Embryonic facial prominence (tissue), 1 donor: ENCODE results near the gene OLIG2.

ENCODE experiments used
- DNase-seq: peaks from one replicate; pipeline ENCODE4 v3.0.0-alpha.2; 2016; ENCODE audit errors: extremely low spot score

OLIG2 gene

DNA sequence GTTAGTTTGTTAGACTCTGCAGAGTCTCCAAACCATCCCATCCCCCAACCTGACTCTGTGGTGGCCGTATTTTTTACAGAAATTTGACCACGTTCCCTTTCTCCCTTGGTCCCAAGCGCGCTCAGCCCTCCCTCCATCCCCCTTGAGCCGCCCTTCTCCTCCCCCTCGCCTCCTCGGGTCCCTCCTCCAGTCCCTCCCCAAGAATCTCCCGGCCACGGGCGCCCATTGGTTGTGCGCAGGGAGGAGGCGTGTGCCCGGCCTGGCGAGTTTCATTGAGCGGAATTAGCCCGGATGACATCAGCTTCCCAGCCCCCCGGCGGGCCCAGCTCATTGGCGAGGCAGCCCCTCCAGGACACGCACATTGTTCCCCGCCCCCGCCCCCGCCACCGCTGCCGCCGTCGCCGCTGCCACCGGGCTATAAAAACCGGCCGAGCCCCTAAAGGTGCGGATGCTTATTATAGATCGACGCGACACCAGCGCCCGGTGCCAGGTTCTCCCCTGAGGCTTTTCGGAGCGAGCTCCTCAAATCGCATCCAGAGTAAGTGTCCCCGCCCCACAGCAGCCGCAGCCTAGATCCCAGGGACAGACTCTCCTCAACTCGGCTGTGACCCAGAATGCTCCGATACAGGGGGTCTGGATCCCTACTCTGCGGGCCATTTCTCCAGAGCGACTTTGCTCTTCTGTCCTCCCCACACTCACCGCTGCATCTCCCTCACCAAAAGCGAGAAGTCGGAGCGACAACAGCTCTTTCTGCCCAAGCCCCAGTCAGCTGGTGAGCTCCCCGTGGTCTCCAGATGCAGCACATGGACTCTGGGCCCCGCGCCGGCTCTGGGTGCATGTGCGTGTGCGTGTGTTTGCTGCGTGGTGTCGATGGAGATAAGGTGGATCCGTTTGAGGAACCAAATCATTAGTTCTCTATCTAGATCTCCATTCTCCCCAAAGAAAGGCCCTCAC lies at the start of gene OLIG2:
OLIG2 (plus strand) TSS at position 447 of the 954 bp plus-strand sequence. CDS start 928 bp downstream, outside the sequence.
- DNase-seq = no peak

DNA sequence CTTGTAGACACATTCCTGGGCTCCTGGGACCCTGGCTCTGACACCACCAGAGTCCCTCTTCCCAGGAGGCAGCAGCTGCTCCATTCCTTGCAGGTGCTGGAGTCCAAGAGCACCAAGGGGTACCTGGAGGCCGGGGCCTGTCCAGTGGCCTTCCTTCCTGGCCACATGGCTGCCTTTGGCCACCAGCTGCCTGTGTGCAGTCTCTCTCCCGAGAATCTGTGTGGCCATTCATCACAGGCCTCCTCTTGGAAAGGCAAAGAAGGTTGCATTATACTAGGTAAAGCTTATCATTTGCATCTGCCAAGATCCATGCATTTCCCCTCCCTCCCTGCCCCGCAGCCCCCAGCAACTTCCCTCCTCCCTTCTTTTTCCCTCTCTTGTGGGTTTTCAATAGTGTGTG lies 48.9 kb upstream of the OLIG2 start:
- no peak for DNase-seq

- no peak for DNase-seq
Observed at GRCh38 chr21:32977216-32977615, 48.5 kb upstream of the OLIG2 start.

DNA sequence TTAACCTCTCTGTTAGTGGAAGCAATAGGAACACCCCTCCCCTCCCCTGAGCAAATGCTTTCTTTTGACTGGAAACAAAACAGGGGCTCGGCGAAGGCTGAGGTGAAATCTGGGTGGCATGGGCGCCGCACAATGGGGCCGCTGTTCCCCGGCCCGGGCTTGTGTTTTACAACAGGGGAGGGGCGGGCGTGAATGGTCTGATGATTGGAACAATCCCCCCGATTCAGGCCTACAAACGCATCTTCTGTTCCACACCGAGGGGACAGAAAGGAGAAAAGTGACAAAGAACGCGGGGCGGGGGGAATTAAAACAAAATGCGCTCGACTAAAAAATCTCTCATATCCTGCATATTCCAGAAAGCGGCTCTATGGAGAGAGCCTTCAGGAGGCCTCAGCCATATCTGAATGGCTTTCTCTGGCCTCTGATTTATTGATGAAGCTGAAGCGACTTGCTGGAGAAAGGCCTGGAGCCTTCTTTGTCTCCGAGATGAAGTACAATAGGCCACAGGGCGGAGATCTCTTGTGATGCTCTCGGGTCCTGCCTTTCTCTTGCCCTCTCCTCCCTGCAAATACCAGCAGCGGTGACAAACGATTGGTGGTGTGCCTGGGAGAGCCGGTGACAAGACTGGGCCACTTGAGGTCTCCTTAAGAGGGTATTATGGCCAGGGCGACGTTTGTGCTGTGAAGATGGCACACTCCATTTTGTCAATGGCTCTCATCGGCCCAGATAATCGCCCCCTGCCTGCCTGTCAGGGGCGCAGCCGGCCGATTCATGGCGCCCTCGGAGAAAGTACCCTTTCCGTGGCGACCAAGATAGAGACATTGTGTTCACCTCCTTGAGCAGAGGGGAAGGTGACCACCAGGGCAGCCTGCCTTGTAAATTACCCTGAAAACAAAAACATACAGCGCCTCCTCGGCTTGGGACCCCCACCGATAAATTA lies 47.1 kb upstream of the OLIG2 start:
- DNase-seq = no peak

DNA sequence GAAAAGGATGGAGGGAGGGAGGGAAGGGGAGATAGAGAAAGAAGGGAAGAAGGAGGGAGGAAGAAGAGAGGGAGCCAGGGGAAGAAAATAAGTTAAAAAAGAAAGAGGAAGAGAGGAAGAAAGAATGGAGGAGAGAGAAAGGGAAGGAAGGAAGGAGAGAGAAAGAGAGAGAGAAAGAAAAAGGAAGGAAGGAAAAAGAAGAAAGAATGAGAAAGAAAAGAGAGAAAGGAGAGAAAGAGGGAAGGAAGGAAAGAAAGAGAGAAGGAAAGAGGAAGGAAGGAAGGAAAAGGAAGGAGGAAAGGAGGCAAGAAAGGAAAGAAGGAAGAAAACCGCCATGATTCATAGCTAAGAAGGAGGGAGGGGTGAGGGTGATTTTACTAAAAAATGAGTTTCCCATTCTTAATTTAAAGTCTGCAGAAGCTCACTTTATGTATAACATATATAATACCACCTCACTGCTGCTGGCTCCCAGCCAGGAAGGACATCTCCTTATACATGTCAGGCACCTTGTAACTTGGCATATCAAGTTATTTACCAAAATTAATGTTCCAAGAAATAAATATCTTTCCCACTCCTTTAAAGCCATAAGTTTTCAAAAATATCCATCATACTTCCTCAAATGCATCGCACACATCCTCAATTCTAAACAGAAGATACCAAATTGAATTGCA lies 46.0 kb upstream of the OLIG2 start:
- DNase-seq = no peak

- DNase-seq = no peak
Observed at GRCh38 chr21:32981096-32981495, 44.6 kb upstream of the OLIG2 start.

DNA sequence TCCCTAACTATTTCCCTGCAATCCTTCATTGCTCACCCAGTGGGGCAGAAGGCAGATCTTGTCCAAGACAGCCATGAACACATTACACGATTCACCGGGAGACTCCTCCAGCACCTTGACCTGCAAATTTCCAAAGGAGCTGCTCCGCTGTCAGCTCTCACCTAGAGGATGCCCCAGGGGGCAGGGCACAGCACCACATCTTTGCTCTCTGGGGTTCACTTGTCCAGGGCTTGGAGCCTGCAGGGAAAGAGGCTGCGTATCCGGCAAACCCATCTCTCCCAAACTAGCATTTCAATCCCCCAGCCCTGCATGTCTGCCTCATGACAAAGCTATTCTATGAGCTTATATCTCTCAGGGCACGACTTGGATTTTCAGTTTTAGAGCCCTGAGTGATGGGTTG lies 35.1 kb upstream of the OLIG2 start:
- no peak for DNase-seq

DNA sequence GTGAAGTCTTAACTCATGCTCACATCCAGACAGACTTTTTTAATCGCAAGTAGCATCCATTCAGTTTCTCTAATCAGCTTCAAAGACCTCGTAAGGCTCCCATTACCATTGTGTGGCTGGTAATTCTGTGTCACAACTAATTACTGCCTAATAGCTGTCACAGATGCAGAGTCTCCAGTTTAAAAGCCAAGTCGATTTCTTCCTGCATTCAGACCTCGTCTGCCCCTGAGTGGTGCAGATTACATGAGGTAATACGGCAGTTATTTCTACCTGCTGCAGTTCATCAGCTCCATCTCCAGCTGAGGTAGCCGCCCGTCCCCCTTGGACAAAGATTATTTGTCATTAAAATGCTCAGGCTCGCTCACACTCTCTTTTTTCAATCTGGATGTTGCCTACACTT lies 34.4 kb upstream of the OLIG2 start:
- no peak for DNase-seq

- no peak for DNase-seq
Observed at GRCh38 chr21:32993894-32994293, 31.8 kb upstream of the OLIG2 start.

DNA sequence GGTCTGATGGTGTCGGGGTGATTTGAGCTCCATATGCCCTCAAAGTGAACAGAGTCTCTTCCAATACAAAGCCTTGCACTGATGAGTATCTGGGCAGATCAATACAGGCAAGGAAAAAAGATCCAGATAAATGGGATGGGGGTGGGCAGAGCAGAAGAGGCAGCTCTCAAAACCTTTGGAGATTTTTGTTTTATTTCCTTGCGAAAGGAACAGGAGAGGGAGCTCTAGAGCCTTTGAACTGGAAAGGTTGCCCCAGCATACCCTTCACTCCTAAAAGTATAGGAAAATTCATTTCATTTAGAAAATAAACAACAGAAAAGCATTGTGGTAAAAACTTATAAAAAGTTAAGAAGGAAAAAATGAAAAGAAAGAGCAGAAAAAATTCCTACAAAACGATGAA lies 31.4 kb upstream of the OLIG2 start:
- DNase-seq = no peak

- no peak for DNase-seq
Observed at GRCh38 chr21:33007747-33008146, 18.0 kb upstream of the OLIG2 start.

DNA sequence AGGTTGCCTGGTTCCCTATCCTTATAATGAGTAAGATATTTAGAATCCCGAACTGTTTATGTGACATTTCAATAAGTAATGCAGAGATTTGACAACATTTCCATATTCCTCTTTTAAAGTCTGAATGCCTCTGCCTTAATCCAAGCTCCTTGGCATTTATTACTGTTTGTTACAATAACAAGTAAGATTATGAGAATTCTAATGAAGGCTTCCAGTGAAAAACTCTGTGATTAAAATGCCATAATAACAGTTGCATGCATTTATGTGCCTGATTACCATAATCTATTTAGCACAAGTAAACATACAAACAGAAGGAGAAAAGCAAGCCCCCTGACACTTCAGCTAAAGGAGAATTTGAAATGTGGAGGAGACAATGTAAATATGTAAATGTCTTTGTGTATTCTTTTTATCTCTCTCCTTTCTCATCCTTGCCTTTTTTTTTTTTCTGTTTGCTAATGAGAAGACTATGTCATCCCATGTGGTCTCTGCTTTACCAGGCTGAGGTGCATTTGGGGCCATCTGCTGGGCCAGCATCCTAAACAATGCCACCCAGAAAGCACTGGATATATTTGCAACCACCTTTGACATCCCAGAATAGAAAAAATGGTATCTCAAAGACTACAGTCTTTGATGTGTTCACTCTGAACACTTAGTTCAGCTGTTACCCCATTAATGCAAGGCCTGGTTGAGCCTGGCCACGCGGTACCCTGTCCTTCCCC lies 17.2 kb upstream of the OLIG2 start:
- DNase-seq = no peak

GRCh38 chr21:33010931-33011330 lies 14.8 kb upstream of the OLIG2 start:
- no peak for DNase-seq

- DNase-seq = no peak
Observed at GRCh38 chr21:33011462-33011861, 14.3 kb upstream of the OLIG2 start.

- no peak for DNase-seq
Observed at GRCh38 chr21:33013626-33014025, 12.1 kb upstream of the OLIG2 start.

DNA sequence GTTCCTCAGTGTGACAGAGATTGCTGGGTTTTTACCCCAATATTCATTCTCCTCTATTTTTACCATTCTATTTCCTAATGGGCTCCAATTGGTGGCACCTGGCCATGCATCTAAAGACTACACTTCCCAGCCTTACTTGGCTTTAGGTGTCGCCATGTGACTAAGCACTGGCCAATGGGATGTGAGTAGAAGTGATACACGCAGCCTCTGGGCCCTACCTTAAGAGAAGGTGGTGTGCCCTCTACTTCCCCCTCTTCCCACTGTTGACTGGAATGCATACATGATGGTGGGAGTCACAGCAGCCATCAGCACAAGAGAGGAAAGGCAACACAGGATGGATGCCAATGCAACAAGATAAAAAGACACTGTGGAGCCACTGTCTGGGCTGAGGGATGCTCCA lies 11.4 kb upstream of the OLIG2 start:
- DNase-seq = no peak

DNA sequence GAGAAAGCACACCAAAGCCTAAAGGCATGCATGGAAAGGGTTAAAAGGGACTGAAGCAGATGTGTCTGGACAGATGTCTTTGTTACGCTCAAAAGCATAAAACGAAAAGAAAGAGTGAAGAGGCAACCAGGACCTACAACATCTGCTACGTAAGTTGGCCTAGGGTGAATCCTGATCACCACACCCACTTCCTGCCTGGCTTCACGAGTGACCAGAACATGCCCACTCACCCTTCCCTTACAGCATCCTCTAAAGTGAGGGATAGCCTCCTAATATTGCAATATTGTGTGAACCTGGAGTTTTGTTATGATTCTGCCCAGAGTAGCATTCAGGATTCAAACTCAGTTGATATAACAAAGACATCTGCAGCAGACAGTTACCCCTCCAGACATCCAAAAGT lies 10.6 kb upstream of the OLIG2 start:
- no peak for DNase-seq

GRCh38 chr21:33015756-33016155 lies 10.0 kb upstream of the OLIG2 start:
- no peak for DNase-seq

DNA sequence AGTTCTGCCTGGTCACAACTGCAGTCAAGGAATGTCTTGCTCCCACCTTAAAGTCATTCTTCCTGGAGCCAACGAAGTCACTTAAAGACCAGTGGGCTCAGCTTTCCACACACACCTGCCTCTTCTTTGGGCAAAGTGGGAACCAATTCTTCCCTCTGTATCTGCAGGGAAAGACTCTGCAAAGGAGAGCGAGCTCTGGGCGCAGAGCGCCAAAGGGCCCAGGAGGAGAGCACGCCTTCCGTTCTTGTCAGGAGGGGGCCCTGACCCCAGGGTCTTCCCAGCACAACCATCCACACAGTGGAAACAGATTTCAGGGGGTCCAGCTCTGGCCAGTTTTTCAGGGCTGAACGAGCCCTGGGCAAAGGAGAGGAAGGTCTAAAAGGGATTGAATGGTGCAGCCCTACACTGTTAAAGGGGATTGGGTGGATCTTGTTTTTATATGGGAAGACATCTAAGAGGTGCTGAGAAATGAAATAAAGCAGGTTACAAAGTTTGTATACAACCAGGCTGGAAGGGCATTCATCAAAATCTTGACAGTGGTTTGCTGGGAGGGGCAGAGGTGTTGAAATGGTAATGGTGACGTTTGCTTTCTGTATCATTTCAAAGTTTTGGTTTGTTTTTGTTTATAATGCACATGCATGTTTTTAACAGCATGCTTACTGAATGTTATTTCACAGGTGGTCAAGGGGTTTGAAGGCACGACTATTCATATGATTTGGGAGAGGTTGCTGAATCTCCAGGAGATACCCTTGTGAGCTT lies 6.8 kb upstream of the OLIG2 start:
- DNase-seq = no peak

DNA sequence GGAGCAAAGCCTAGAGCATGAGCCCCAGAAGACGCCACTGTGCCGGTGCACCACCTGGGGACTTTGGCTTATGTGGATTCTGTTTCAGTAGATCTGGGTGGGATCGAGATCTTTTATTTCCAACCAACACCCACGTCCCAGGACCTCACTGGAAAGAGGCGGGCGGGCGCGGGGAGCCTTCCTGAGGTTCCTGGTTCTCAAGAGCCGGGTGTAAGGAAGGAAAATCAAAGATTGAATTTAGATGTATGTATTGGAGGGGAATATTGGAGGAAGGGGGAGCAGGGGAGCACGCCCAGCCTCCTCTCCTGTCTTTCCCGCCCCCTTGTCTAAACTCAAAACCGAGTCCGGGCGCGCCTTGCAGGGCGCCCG lies 6.2 kb upstream of the OLIG2 start:
- no peak for DNase-seq
